Aorta (tissue), 5 donors: Measurements from ENCODE around the gene SH2D3A. TPM values are rescaled to one million over a fixed set of nuclear protein-coding genes. Genes with fewer than 3 reads are reported as not detected.

Source experiments
- ATAC-seq: fragments of 200-7000 bp; cut with Tn5 transposase; one replicate; pipeline ENCODE4 v1.9.1; 2022; ENCODE audit warnings: moderate library complexity; ENCODE audit not compliant: low FRiP score
- DNase-seq, 2 donors: peaks; one replicate each; pipeline ENCODE4 v3.0.0-alpha.2; 2020
- H3K27ac ChIP-seq, 2 donors: one replicate each; pipeline ENCODE4 v1.5.1; 2013; ENCODE audit warnings: low read length in 2 of 2, mild to moderate bottlenecking in 2 of 2, moderate library complexity in 2 of 2, control low read depth in 1 of 2, inconsistent platforms in 1 of 2, low read depth in 1 of 2
- H3K27me3 ChIP-seq, 2 donors: one replicate each; pipeline ENCODE4 v1.6.1; 2013; ENCODE audit warnings: control low read depth in 1 of 2, low read length in 1 of 2, mild to moderate bottlenecking in 1 of 2, moderate library complexity in 1 of 2; ENCODE audit not compliant: insufficient read depth in 2 of 2, control insufficient read depth in 1 of 2
- H3K36me3 ChIP-seq, 2 donors: one replicate each; pipeline ENCODE4 v1.6.1; 2013; ENCODE audit warnings: control low read depth in 1 of 2, low read length in 1 of 2, mild to moderate bottlenecking in 1 of 2; ENCODE audit not compliant: insufficient read depth in 2 of 2, control insufficient read depth in 1 of 2
- H3K4me1 ChIP-seq, 2 donors: one replicate each; pipeline ENCODE4 v1.6.1; 2013; ENCODE audit warnings: low read length in 2 of 2, control low read depth in 1 of 2, mild to moderate bottlenecking in 1 of 2, moderate library complexity in 1 of 2; ENCODE audit not compliant: insufficient read depth in 2 of 2, control insufficient read depth in 1 of 2
- H3K4me3 ChIP-seq, 2 donors: one replicate each; pipeline ENCODE4 v1.5.1; 2013; ENCODE audit warnings: low read length in 2 of 2, control low read depth in 1 of 2, mild to moderate bottlenecking in 1 of 2
- H3K9me3 ChIP-seq: one replicate; pipeline ENCODE4 v1.6.1; 2013; ENCODE audit warnings: mild to moderate bottlenecking, low read length; ENCODE audit not compliant: control insufficient read depth
- WGBS, 2 donors: extraction: QIAGEN DNeasy Blood & Tissue Kit; methylation state at CpG; one replicate each; pipeline ENCODE4 v1.1.7; 2013; 5-methylcytosine and 5-hydroxymethylcytosine counted together
- intact Hi-C, 2 donors: fragments of 100-400 bp; cut with DNase I; formaldehyde crosslinking; loops; one replicate each; pipeline versions ENCODE4 v1.14.2 to v1.15.0; 2022
- polyA plus RNA-seq, 2 donors: library from polyadenylated mRNA; stranded (reverse); fragments of 200-250 nt; gene quantifications; one replicate each; pipeline ENCODE4 v1.2.3, GENCODE V29; 2013
- total RNA-seq, 2 donors: library from RNA; stranded (reverse); fragmentation: NEBNext Ultra II Directional; extraction: Animal tissue kit (Norgen Biotek cat#: 25700); gene quantifications; one replicate each; pipeline ENCODE4 v1.2.1, GENCODE V29; 2021
- donor health status: healthy with polysubstance abuse.
- donor health status: Bipolar disorder and iron deficiency.
- donor health status: DM: no; HTN: no; CAD: no.
- donor health status: DM: no; HTN: no; CAD: no.
- donor health status: DM: yes; HTN: yes; CAD: no.

SH2D3A gene
- total and polyA plus RNA-seq, 4 donors: 0.26 to 4.1 (median 0.85) TPM

- peak in 1 of 2 donors; percentile 43 for DNase-seq
These were observed 34.4 kb downstream of the SH2D3A start for GRCh38 chr19:6732803-6733337.

DNA sequence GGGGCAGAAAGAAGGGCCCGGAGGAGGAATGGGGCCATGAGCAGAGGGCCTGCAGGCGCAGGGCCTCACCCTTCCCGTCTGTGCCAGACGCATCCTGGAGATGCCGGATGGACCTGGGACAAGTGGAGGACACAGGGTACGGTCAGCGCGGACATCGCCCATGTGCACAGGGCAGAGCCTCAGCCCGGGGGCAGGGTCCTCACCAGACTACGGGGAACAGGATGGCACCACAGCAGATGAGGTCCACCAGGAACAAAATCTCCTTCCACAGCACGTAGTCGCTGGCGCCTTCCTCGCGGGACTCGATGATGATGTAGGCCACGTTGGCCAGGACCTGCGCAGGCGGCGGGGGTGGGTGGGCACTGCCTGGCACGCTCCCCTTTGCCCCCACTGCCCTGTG is 35.4 kb downstream of the SH2D3A start:
- H3K4me3 ChIP-seq: no peak overlapping the region
- no peaks in the 10 kb centered on the region for H3K27me3 ChIP-seq
- H3K36me3 ChIP-seq: peaks cover 0 to 3% of the 10 kb centered on the region in 2 donors
- no peak overlapping the region for H3K27ac ChIP-seq
- no peaks in the 10 kb centered on the region for H3K9me3 ChIP-seq
- intact Hi-C loops: loop anchor here in 1 of 2 donors (10.0 kb wide), 2 partner anchors 97 to 207 kb away; no protein-coding TSS in a partner anchor
- no peak for DNase-seq
- no peak for ATAC-seq
- WGBS, 2 donors: 91 to 92% methylated on average over 18 to 22 of the region's 22 CpGs
- H3K4me1 ChIP-seq: no peaks in the 10 kb centered on the region

More at GRCh38 chr19:6732803-6733337, 34.4 kb downstream of the SH2D3A start:
- ATAC-seq: no peak
- Histone ChIP-seq H3K36me3 (peaks cover 0 to 3% of the 10 kb centered on the region in 2 donors), H3K4me1 (no peaks in the 10 kb centered on the region), H3K4me3 (no peak overlapping the region), H3K27me3 (no peaks in the 10 kb centered on the region), H3K27ac (no peak overlapping the region), H3K9me3 (no peaks in the 10 kb centered on the region)
- intact Hi-C loops: loop anchor here in 1 of 2 donors (10.0 kb wide), 2 partner anchors 98 to 208 kb away; no protein-coding TSS in a partner anchor
- WGBS, 2 donors: 91 to 93% methylated on average over 21 of the region's 21 CpGs

DNA sequence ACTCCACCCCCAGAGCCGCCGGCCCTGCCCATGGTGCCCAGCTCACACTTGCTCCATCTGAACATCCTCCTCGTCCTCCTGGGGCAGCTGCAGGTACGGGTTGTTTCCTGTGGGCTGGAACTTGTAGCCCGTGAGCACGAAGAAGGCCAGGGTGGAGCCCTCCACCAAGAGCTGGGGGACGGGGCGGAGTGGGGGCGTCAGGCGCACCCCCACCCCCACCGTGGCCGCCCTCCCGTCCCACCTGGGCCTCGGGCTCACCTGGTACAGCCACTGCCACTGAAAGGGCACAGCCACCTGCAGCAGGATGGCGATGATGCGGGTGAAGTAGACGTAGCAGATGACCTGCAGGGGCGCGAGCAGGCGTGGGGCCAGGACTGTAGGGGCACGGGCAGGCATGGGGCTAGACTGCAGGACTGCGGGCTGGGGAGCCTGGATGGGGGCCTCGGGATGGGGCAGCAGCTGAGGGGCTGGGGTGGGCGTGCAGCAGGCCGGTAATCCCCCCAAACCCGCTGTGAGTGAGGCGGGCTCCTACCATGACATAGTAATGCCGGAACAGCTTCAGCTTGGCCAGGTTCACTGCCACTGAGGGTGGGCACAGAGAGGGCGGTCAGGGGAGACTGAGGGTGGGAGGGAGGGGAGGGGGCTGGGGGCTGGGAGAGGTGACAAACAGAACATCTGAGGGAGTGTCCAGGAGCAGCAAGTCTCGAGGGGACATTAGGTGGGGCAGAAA is 36.1 kb downstream of the SH2D3A start:
- DNase-seq (no peak), ATAC-seq (no peak)
- Histone ChIP-seq H3K4me1 (no peaks in the 10 kb centered on the region), H3K9me3 (no peaks in the 10 kb centered on the region), H3K27me3 (no peaks in the 10 kb centered on the region), H3K27ac (no peak overlapping the region), H3K4me3 (no peak overlapping the region), H3K36me3 (peaks cover 0 to 3% of the 10 kb centered on the region in 2 donors)
- WGBS, 2 donors: 88 to 89% methylated on average over 30 of the region's 30 CpGs
- intact Hi-C loops: loop anchor here in 1 of 2 donors (10.0 kb wide), 2 partner anchors 96 to 206 kb away; no protein-coding TSS in a partner anchor

DNA sequence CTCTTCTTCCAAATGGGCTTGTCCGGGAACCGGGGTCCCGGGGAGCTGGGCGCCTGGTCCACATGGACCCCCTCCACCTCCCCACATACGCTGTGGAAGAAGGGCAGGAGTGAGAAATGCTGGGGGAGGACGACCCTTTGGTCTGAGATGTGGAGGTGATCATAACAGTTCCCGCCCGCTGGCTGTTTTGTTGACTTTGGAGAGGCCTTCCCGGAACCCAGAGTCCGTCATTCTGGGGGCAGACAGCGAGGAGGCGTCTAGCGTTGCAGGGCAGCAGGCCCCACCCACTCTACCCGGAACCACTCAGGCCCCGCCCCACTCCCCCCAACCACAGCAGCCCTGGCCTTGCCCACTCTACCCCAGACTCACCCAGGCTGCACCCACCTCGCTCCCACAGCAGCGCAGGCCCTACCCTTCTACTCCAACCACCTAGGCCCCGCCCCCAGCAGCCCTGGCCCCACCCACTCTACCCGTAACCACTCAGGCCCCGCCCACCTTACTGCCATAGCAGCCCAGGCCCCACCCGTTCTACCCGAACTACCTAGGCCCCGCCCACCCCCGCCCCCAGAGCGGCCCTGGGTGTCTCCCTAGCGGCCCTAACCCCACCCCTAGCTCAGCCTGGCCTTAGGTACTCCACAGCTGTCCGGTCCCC is 37.0 kb downstream of the SH2D3A start:
- Histone ChIP-seq H3K4me3 (no peak overlapping the region), H3K9me3 (no peaks in the 10 kb centered on the region), H3K36me3 (peaks cover 0 to 3% of the 10 kb centered on the region in 2 donors), H3K4me1 (no peaks in the 10 kb centered on the region), H3K27ac (no peak overlapping the region), H3K27me3 (no peaks in the 10 kb centered on the region)
- 52 to 58% methylated on average over 19 to 27 of the region's 27 CpGs for WGBS, 2 donors
- ATAC-seq (peak; percentile 81), DNase-seq (peak; percentile 84 to 91)
- intact Hi-C loops: loop anchor here in 1 of 2 donors (10.0 kb wide), 2 partner anchors 95 to 205 kb away; no protein-coding TSS in a partner anchor

GRCh38 chr19:6729573-6730152 is 37.6 kb downstream of the SH2D3A start:
- intact Hi-C loops: loop anchor here in 1 of 2 donors (10.0 kb wide), 2 partner anchors 95 to 205 kb away; no protein-coding TSS in a partner anchor
- no peaks in the 10 kb centered on the region for H3K27me3 ChIP-seq
- no peak overlapping the region for H3K4me3 ChIP-seq
- no peaks in the 10 kb centered on the region for H3K4me1 ChIP-seq
- DNase-seq: no peak
- no peak for ATAC-seq
- H3K9me3 ChIP-seq: no peaks in the 10 kb centered on the region
- WGBS, 2 donors: 87 to 92% methylated on average over 23 of the region's 23 CpGs
- no peak overlapping the region for H3K27ac ChIP-seq
- peaks cover 0 to 3% of the 10 kb centered on the region in 2 donors for H3K36me3 ChIP-seq

GRCh38 chr19:6728346-6728745 is 38.9 kb downstream of the SH2D3A start:
- no peak overlapping the region for H3K4me3 ChIP-seq
- H3K9me3 ChIP-seq: no peaks in the 10 kb centered on the region
- peaks cover 0 to 3% of the 10 kb centered on the region in 2 donors for H3K36me3 ChIP-seq
- DNase-seq (peak in 1 of 2 donors; percentile 81), ATAC-seq (no peak)
- no peaks in the 10 kb centered on the region for H3K27me3 ChIP-seq
- H3K4me1 ChIP-seq: no peaks in the 10 kb centered on the region
- 21 to 30% methylated on average over 7 to 8 of the region's 8 CpGs for WGBS, 2 donors
- H3K27ac ChIP-seq: no peak overlapping the region
- intact Hi-C loops: no loop called here

DNA sequence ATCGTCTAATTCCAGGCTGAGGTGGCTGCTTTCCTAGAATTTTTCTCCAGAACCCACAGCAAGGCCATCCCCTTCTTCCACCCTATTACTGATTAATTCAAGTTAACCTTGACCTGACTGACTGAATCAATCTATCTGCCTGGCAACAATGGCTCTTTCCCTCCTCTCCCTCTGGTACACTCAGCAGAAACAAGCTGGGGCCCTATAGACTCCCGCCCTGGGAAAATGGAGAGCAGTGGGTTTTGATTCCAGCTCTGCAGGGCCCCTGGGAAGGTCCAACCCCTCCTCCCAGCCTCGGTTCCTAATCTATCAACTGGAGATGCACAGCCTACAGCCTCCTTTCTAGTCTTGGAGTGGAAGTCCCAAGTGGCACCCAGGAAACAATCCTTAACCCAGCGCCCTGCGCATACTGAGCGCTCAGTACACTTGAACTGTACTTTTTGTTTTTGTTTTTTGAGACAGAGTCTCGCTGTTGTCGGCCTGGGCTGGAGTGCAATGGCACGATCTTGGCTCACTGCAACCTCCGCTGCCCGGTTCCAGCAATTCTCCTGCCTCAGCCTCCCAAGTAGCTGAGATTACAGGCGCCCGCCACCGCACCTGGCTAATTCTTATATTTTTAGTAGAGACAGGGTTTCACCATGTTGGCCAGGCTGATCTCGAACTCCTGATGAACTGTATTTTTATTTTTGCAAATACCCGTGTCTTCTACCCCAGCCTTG is 41.6 kb downstream of the SH2D3A start:
- H3K27ac ChIP-seq: no peak overlapping the region
- no peaks in the 10 kb centered on the region for H3K4me1 ChIP-seq
- WGBS, 2 donors: 80 to 81% methylated on average over 16 of the region's 16 CpGs
- H3K9me3 ChIP-seq: no peaks in the 10 kb centered on the region
- DNase-seq: no peak
- no peaks in the 10 kb centered on the region for H3K27me3 ChIP-seq
- no peak overlapping the region for H3K4me3 ChIP-seq
- no peaks in the 10 kb centered on the region for H3K36me3 ChIP-seq
- intact Hi-C loops: no loop called here
- ATAC-seq: no peak
